ENCODE results near the gene AIFM2. TPM values are rescaled to one million over a fixed set of nuclear protein-coding genes. Genes with fewer than 3 reads are reported as not detected.

The AIFM2 gene
- total RNA-seq, 4 donors from 2014 or later = 11.8 to 23.3 (median 16.9) TPM

DNA sequence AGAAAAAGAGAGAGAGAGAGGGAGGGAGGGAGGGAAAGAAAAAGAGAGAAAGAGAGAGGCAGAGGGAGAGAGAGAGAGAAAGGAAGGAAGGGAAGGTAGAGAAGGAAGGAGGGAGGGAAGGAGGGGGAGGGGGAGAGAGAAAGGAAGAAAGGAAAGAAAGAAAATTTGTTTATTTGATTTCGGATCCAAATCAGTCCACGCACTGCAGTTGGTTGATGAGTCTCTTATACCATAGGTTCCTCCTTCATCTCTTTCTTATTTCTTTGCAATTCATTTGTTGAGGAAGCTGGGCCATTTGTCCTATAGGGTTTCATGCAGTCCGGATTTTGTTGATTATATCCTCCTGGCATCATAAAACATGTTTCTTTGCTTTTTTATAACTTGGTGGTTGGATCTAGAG lies 34.4 kb downstream of the AIFM2 start:
- peaks cover 0 to 95% of the 10 kb centered on the region in 2 donors for H3K36me3 ChIP-seq
- no peaks in the 10 kb centered on the region for H3K4me1 ChIP-seq
- TF ChIP-seq POLR2AphosphoS5 (IDR thresholded peaks at IDR 0.05) (no peak), POLR2A (IDR thresholded peaks at IDR 0.05) (no peak), EP300 (IDR thresholded peaks at IDR 0.05) (no peak)
- TF ChIP-seq, protein P1, sequence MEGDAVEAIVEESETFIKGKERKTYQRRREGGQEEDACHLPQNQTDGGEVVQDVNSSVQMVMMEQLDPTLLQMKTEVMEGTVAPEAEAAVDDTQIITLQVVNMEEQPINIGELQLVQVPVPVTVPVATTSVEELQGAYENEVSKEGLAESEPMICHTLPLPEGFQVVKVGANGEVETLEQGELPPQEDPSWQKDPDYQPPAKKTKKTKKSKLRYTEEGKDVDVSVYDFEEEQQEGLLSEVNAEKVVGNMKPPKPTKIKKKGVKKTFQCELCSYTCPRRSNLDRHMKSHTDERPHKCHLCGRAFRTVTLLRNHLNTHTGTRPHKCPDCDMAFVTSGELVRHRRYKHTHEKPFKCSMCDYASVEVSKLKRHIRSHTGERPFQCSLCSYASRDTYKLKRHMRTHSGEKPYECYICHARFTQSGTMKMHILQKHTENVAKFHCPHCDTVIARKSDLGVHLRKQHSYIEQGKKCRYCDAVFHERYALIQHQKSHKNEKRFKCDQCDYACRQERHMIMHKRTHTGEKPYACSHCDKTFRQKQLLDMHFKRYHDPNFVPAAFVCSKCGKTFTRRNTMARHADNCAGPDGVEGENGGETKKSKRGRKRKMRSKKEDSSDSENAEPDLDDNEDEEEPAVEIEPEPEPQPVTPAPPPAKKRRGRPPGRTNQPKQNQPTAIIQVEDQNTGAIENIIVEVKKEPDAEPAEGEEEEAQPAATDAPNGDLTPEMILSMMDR (IDR thresholded peaks at IDR 0.05) = no peak
- no peak overlapping the region for H3K27ac ChIP-seq
- WGBS, 2 donors (ENCODE audit: low coverage in 1 of 2) = 90 to 95% methylated on average over 3 of the region's 3 CpGs
- no peak for ATAC-seq
- no peaks in the 10 kb centered on the region for H3K9me3 ChIP-seq
- no peaks in the 10 kb centered on the region for H3K27me3 ChIP-seq
- H3K4me3 ChIP-seq = no peak overlapping the region

- no peaks in the 10 kb centered on the region for H3K27me3 ChIP-seq
- ATAC-seq = no peak
- H3K4me3 ChIP-seq = no peak overlapping the region
- H3K4me1 ChIP-seq = no peaks in the 10 kb centered on the region
- H3K9me3 ChIP-seq = no peaks in the 10 kb centered on the region
- peaks cover 0 to 99% of the 10 kb centered on the region in 2 donors for H3K36me3 ChIP-seq
- TF ChIP-seq, protein P1 (IDR thresholded peaks at IDR 0.05) = no peak
- TF ChIP-seq EP300 (IDR thresholded peaks at IDR 0.05) (no peak), POLR2AphosphoS5 (IDR thresholded peaks at IDR 0.05) (no peak), POLR2A (IDR thresholded peaks at IDR 0.05) (no peak)
- no peak overlapping the region for H3K27ac ChIP-seq
Measured at GRCh38 chr10:70097459-70097858, 35.2 kb downstream of the AIFM2 start.

DNA sequence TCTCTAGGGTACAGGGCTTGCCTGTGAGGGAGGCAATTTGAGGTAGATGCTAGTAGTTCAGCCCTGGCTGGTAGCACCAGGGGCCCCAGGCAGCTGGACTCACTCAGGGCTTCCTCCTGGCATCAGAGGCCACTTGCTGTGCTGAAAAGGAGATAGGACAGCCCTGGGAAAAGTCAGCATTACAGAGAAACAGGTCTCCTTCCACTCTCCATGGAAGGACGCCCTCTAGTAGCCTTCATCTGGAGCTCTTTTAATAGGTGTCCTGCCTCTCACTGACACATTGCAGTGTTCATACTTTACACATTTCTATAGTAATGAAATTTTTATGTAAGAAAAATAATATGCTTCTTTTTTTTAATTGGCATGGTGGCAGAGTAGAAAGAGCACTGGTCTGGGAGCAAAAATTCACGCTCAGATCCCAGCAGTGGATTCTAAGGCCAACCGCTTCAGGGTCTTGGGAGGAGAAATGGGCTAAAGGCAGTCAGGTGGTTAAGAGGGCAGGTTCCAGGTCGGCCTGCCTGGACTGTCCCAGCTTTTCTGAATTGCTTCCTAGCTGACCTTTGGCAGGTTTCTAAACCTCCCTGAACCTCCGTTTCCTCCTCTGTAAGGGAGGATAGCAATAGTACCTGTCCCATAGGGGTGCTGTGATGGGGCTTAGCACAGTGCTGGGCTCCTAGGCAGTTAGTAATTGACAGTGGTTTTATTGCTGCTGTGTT lies 35.8 kb downstream of the AIFM2 start:
- 88% methylated on average over 3 of the region's 5 CpGs; no CpG with 5 or more reads in 1 of the 2 donors for WGBS, 2 donors (ENCODE audit: low coverage in 1 of 2)

DNA sequence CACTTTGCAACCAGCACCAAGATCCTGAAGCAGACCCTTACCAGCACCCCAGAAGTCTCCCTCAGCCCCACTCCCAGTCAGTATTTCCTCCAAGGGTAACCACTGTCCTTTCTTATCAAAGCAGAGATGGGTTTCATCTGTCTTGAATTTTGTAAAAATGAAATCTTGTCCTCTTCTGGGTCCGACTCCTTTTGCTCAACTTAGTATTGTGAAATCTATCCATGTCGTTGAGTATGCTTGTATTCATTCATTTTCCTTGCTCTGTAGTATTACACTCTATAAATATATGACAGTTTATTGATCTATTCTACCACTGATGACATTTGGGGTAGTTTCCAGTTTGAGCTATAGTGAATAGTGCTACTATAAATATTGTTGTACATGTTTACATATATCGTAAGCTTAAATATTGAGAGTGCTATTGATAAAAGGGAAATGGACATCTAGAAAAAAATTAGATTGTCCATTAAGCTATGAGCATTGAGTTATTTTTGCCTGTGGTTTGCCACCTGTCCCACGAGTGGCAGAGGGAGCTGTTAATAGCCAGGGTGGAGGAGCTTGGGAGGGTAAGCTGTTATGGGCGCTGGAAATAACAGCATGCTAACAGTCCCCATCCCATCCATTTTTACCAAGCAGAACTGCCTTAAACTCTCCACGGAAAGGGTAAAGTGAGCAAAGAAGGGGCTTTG lies 36.5 kb downstream of the AIFM2 start:
- TF ChIP-seq, protein P1 (IDR thresholded peaks at IDR 0.05) = no peak
- no peak for TF ChIP-seq EP300 (IDR thresholded peaks at IDR 0.05)
- TF ChIP-seq POLR2AphosphoS5 (IDR thresholded peaks at IDR 0.05) = no peak
- no peak for TF ChIP-seq POLR2A (IDR thresholded peaks at IDR 0.05)
- 74 to 83% methylated on average over 4 to 6 of the region's 6 CpGs for WGBS, 2 donors (ENCODE audit: low coverage in 1 of 2)
- H3K9me3 ChIP-seq = no peaks in the 10 kb centered on the region
- H3K4me1 ChIP-seq = no peaks in the 10 kb centered on the region
- H3K36me3 ChIP-seq = peaks cover 0 to 96% of the 10 kb centered on the region in 2 donors
- ATAC-seq = no peak
- H3K27me3 ChIP-seq = no peaks in the 10 kb centered on the region
- H3K4me3 ChIP-seq = no peak overlapping the region
- no peak overlapping the region for H3K27ac ChIP-seq

More for the DNA sequence above, 35.8 kb downstream of the AIFM2 start:
- Histone ChIP-seq H3K9me3 (no peaks in the 10 kb centered on the region), H3K27me3 (no peaks in the 10 kb centered on the region), H3K27ac (no peak overlapping the region), H3K4me3 (no peak overlapping the region), H3K36me3 (peaks cover 0 to 99% of the 10 kb centered on the region in 2 donors), H3K4me1 (no peaks in the 10 kb centered on the region)
- TF ChIP-seq EP300 (IDR thresholded peaks at IDR 0.05) (no peak), POLR2A (IDR thresholded peaks at IDR 0.05) (no peak), POLR2AphosphoS5 (IDR thresholded peaks at IDR 0.05) (no peak)
- TF ChIP-seq, protein P1 (IDR thresholded peaks at IDR 0.05) = no peak
- ATAC-seq = no peak

DNA sequence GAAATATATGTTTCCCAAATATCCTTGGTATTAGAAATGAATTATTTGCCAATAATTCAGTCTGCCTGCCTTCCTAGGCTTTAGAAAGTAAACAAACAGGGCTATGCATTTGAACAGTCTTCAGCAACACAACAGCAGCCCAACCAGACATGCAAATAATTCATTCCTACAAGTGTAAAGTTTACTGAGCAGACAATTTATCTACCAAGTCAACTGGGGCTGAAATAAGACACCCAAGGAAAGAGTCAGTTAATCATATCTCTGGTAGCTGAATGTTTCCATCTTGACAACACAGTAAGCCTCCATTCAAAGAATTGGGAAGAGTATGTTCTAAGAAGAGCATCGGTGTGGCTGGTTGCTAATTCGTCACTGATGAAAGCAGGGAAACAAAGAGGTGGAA lies 38.4 kb downstream of the AIFM2 start:
- Histone ChIP-seq H3K27me3 (no peaks in the 10 kb centered on the region), H3K36me3 (peaks cover 0 to 83% of the 10 kb centered on the region in 2 donors), H3K4me1 (no peaks in the 10 kb centered on the region), H3K27ac (no peak overlapping the region), H3K4me3 (no peak overlapping the region), H3K9me3 (no peaks in the 10 kb centered on the region)
- no peak for ATAC-seq
- no peak for TF ChIP-seq POLR2AphosphoS5 (IDR thresholded peaks at IDR 0.05)
- TF ChIP-seq EP300 (IDR thresholded peaks at IDR 0.05) = no peak
- TF ChIP-seq, protein P1 (IDR thresholded peaks at IDR 0.05) = no peak
- TF ChIP-seq POLR2A (IDR thresholded peaks at IDR 0.05) = no peak
- 0 to 89% methylated on average over 1 to 2 of the region's 2 CpGs for WGBS, 2 donors (ENCODE audit: low coverage in 1 of 2)
